Memory B cell (primary cell): Measurements from ENCODE around the gene GGT1.

Experiments
- ATAC-seq: fragments of 150-1000 bp; cut with Tn5 transposase; 2 replicates; pipeline ENCODE4 v1.10.0; 2021; ENCODE audit warnings: low read depth, mild to moderate bottlenecking, moderate library complexity
- DNase-seq, 2 donors: peaks; one replicate each; pipeline ENCODE4 v3.0.0; 2022; ENCODE audit warnings: low spot score in 2 of 2
- H3K27ac Mint-ChIP-seq: one replicate; pipeline ENCODE4 v1.8.0; 2022; ENCODE audit warnings: mild to moderate bottlenecking, moderate library complexity, mixed read lengths
- H3K27me3 Mint-ChIP-seq: one replicate; pipeline ENCODE4 v1.8.0; 2022; ENCODE audit warnings: mixed read lengths
- H3K36me3 Mint-ChIP-seq: one replicate; pipeline ENCODE4 v1.8.0; 2022; ENCODE audit warnings: mild to moderate bottlenecking, mixed read lengths
- H3K4me1 Mint-ChIP-seq: one replicate; pipeline ENCODE4 v1.8.0; 2022; ENCODE audit warnings: mixed read lengths
- H3K4me3 Mint-ChIP-seq: one replicate; pipeline ENCODE4 v1.8.0; 2022; ENCODE audit warnings: mild to moderate bottlenecking, moderate library complexity, mixed read lengths
- H3K9me3 Mint-ChIP-seq: one replicate; pipeline ENCODE4 v1.8.0; 2022; ENCODE audit warnings: mixed read lengths

GGT1 gene

DNA sequence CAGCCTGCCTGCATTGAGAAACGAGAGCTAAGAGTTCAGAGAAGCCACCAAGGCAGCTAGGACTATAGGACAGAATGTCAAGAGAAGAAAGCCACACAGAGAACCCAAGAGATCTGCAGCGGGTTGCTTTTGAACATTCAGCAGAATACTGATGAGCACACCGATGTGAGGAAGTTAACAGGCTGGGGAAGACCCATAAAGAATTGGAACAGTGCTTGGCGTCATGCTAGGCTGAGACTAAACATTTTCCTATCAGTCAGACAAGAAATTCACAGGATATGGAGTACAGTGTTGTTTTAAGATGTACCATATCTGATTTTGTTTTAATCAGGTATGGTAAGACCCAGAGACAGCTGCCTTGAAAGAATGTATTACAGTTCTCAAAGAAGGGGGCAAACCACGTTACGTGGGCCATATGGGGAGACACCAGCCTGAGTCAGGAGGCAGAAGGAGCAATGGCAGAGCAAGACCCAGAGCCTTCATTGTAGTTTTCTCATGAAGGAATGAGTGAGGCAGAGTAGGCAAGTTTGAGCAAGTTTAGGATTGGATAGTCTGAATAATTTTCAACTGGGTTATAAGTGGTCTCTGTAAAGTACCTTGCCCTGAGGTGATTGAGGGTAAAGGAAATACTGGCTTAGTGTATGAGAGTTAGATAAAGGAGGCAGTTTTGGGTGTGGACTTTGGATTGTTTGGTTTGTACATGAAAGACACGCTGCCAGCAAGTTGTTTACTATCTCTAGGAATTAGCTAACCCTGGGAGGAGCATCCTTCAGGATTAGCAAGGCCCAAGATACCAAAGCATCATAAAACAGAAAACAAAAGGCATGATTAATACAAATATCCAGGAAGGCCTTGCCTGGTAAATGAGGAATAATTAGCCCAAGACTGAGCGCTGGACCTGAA lies 24.4 kb upstream of the GGT1 start:
- no peaks in the 10 kb centered on the region for H3K27me3 Mint-ChIP-seq
- no peaks in the 10 kb centered on the region for H3K9me3 Mint-ChIP-seq
- ATAC-seq (no peak), DNase-seq (no peak)
- peaks cover 16% of the 10 kb centered on the region for H3K36me3 Mint-ChIP-seq
- peaks cover 3% of the 10 kb centered on the region for H3K4me1 Mint-ChIP-seq
- H3K27ac Mint-ChIP-seq, result peak overlapping the region; percentile 72
- H3K4me3 Mint-ChIP-seq, result no peak overlapping the region

DNA sequence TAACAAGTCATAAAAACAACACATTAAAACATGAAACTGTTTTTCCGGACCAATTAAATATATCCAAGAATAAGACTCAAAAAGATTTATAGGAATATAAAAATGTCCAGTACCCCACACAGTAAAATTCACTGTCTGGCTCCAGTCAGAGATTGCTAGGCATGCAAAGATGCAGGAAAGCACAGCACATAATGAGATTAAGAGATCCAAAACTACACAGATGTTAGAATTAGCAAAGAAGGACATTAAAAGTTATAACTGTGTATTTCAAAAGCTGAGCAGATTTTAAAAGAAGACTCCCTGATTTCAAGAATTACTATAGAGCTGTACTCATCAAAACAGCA lies 23.8 kb upstream of the GGT1 start:
- no peak for ATAC-seq
- H3K27me3 Mint-ChIP-seq, result no peaks in the 10 kb centered on the region

DNA sequence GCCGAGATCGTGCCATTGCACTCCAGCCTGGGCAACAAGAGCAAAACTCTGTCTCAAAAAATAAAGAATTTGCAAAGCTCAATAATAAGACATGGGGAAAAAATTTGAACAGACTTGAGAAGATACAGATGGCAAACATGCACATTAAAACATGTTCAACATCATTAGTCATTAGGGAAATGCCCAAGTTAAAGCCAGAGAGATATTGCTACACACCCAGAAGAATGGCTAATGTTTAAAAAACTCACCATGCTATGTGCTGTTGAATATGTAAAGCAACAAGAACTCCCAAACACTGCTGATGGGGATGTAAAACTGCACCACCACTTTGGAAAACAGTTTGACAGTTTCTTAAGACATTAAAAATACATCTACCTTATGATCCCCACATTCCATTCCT lies 22.7 kb upstream of the GGT1 start:
- no peak for DNase-seq
- H3K27ac Mint-ChIP-seq, result peak overlapping the region; percentile 31

More for the DNA sequence above, 23.8 kb upstream of the GGT1 start:
- peaks cover 3% of the 10 kb centered on the region for H3K4me1 Mint-ChIP-seq
- DNase-seq, result no peak
- H3K27ac Mint-ChIP-seq, result no peak overlapping the region
- no peak overlapping the region for H3K4me3 Mint-ChIP-seq
- H3K36me3 Mint-ChIP-seq, result peaks cover 16% of the 10 kb centered on the region
- no peaks in the 10 kb centered on the region for H3K9me3 Mint-ChIP-seq

DNA sequence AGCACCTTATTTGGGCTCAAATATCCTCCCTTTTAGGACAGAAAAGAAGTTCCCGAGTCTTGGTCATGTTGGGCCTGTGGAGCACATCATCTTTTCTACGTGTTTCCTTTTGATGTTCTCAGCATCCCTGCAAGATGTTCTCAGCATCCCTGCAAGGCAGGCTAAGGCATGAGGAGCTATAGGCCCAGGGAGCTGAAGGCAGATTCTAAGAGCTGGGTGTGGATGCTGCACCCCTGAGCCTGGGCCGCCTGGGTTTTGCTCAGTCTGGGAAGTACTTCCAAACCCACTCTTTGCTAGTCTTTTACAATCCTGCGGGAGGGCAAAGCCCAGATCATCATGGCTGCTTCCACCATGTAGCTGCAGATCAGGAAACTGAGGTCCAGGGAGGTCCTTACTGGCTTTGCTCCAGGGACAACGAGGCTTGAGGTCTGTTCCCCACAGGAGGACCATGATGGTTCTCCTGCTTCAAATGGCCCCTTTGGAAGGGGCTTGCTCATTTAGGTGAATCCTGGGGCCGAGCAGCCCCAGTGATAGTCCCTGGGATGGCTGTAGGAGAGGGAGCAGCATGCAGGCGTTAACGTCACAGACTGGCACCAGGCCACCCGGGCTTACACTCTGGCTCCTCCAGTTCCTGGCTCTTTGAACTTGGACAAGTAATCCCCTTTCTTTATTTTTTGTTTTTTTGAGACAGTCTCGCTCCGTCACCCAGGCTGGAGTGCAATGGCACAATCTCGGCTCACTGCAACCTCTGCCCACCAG lies 20.8 kb upstream of the GGT1 start:
- H3K9me3 Mint-ChIP-seq, result no peaks in the 10 kb centered on the region
- no peak overlapping the region for H3K4me3 Mint-ChIP-seq
- no peak overlapping the region for H3K27ac Mint-ChIP-seq
- H3K4me1 Mint-ChIP-seq, result peaks cover 3% of the 10 kb centered on the region
- DNase-seq, result no peak
- no peaks in the 10 kb centered on the region for H3K27me3 Mint-ChIP-seq
- peaks cover 5% of the 10 kb centered on the region for H3K36me3 Mint-ChIP-seq
- no peak for ATAC-seq

More for the DNA sequence above, 22.7 kb upstream of the GGT1 start:
- peaks cover 3% of the 10 kb centered on the region for H3K4me1 Mint-ChIP-seq
- H3K27me3 Mint-ChIP-seq, result no peaks in the 10 kb centered on the region
- no peak for ATAC-seq
- peaks cover 8% of the 10 kb centered on the region for H3K36me3 Mint-ChIP-seq
- H3K9me3 Mint-ChIP-seq, result no peaks in the 10 kb centered on the region
- H3K4me3 Mint-ChIP-seq, result no peak overlapping the region

DNA sequence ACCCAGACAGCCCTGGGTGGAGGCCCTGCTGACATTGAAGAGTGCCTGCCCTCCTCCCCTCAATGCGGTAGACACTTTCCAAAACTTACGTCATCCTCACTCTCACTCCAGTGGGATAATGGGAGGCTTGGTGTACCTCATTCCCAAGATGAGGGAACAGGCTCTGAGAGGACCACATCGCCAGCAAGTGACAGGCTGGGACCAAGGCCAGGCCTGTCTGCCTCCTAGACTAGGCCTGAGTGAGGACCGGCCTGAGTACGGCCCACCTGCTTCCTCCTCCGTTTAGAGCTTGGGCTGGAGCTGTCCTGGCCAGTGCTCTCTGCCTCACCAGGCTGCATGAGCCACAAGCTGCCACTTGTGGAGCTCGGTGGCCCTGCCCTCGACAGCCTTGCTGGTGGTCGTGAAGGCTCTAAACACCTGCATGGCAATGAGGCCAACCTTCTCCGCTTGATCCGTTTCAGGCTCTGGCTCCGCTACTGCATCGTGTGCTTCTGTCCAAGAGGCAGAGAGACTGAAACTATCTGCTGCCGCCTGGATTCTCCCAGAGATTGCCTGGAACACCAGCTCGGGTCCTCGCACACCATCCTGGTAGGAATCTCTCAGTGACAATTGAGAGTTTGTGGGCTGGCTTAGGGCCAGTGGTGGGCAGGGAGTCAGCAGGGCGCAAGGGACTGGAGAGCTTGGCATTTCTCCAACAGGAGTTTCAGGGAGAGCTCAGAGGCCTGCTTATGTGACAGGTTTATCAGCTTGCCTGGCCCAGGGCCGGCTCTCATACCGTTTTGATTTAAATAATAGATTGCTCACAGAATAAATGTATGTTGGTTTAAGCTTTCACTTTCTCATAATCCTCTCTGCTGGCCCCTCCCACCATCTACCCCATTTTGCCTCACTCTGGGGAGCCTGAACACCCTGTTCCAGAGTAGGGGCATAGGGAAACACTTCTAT lies 19.5 kb upstream of the GGT1 start:
- Mint-ChIP-seq H3K4me3 (no peak overlapping the region), H3K27ac (no peak overlapping the region)
- no peak for ATAC-seq

DNA sequence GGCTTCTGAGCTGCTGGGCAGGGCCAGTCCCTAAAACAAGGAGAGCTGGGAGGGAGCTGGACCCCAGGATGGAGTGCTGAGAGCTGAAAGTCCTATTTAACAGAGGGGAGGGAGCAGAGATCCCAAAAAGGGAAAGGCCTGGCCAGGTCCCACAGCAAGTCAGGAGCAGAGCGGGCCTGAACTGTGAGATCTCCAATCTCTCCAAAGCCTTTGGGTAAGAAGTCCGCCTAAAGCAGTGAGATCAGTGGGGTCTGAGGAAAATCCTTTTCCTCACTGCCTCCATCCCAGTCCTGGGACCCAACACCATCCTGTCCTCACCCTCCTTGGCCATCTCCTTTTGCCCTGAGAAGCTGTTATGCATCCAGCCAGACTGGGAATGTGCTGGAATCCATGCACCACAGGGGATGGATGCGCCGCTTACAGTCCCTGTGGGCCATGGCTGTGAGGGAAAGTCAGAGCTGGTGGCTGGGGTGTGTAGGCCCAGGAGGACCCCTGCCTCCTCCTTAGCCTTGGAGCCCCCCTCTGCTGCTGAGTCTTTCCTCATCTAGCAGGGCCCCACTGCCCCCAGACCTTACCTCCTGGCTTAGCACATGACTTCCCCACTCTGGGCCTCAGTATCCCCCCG lies 18.7 kb upstream of the GGT1 start:
- H3K36me3 Mint-ChIP-seq, result no peaks in the 10 kb centered on the region
- ATAC-seq (no peak), DNase-seq (no peak)
- no peaks in the 10 kb centered on the region for H3K27me3 Mint-ChIP-seq
- H3K27ac Mint-ChIP-seq, result no peak overlapping the region
- H3K4me3 Mint-ChIP-seq, result no peak overlapping the region
- H3K4me1 Mint-ChIP-seq, result no peaks in the 10 kb centered on the region
- H3K9me3 Mint-ChIP-seq, result no peaks in the 10 kb centered on the region

More for the DNA sequence above, 19.5 kb upstream of the GGT1 start:
- H3K4me1 Mint-ChIP-seq, result peaks cover 2% of the 10 kb centered on the region
- H3K27me3 Mint-ChIP-seq, result no peaks in the 10 kb centered on the region
- H3K36me3 Mint-ChIP-seq, result peaks cover 3% of the 10 kb centered on the region
- no peaks in the 10 kb centered on the region for H3K9me3 Mint-ChIP-seq
- DNase-seq, result no peak

DNA sequence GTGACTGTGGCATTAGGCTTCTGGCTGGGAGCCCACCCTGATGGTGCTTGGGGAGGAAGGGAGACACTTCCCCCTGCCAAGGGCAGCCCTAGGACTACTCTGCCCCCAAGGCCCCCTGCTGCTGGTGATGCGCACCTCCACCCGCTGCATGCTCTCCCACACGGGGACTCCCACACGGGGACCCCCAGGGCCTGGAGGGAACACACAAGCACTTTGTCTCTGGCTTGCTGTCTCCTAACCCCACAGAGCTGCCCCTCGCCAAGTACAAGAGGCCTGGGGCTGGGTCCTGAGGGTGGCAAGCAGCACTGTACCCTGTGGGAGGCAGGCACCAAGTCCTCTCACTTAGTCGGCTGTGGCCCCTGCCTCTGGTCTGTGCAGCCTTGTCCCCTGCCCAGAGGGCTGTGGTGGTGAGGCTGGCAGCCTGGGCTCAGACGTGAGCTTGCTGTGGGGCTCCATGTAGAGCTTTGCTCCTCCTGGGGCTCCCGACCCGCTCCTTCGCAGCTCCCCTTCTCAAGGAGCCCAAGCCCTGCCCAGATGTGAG lies 18.1 kb upstream of the GGT1 start:
- Mint-ChIP-seq H3K27ac (no peak overlapping the region), H3K27me3 (no peaks in the 10 kb centered on the region), H3K36me3 (no peaks in the 10 kb centered on the region), H3K4me3 (no peak overlapping the region), H3K9me3 (no peaks in the 10 kb centered on the region), H3K4me1 (no peaks in the 10 kb centered on the region)
- ATAC-seq (no peak), DNase-seq (no peak)

DNA sequence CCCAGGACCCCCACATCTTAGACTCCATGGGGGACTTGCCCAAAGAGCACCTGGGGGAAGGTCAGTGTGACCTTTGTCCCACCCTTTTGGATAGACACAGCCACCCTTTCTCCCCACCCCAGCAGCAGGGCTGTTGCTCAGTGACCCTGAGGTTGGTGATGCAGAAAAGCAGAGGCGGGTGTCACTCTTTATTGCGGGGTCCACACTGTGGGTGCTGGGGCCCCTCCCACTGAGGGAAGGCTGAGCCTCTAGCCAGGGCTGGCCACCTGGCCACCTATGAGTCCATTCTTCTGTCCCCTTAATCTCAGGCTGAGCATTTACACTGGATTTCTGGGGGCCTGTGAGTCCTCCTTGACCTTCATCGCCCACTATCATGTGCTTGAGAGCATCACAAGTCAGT lies 17.5 kb upstream of the GGT1 start:
- H3K9me3 Mint-ChIP-seq, result no peaks in the 10 kb centered on the region
- no peak overlapping the region for H3K4me3 Mint-ChIP-seq
- H3K4me1 Mint-ChIP-seq, result no peaks in the 10 kb centered on the region
- ATAC-seq, result no peak
- no peak for DNase-seq
- no peaks in the 10 kb centered on the region for H3K36me3 Mint-ChIP-seq
- no peaks in the 10 kb centered on the region for H3K27me3 Mint-ChIP-seq
- H3K27ac Mint-ChIP-seq, result no peak overlapping the region

DNA sequence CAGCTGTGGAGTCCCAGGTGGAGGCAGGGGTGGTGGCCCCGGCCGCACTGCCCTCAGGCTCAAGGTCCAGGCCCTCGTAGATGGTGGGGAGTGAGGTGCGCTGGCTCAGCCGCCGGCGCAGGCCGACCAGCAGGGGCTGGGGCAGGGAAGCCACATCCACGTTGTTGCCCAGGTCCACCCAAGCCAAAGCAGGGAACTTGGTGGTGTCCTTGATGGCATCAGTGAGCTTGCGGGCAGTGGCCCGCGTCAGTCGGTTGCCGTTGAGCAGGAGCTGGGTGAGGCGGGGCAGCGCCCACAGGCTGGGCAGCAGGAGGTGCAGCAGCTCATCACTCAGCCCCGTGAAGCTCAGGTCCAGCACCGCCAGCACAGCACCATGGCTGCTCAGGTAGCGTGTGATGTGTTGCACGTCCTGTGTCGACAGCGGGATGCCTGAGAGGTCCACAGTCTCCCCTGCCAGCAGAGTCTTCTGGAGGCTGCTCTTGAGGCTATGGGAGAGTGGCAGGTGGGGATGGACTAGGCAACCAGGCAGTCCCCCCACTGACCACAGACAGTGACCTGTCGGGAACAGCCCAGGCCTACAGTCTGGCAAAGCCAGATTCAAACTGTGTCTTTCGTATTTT lies 17.0 kb upstream of the GGT1 start:
- Mint-ChIP-seq H3K36me3 (no peaks in the 10 kb centered on the region), H3K27ac (no peak overlapping the region), H3K4me3 (no peak overlapping the region), H3K27me3 (no peaks in the 10 kb centered on the region), H3K4me1 (no peaks in the 10 kb centered on the region), H3K9me3 (no peaks in the 10 kb centered on the region)
- DNase-seq (no peak), ATAC-seq (no peak)

DNA sequence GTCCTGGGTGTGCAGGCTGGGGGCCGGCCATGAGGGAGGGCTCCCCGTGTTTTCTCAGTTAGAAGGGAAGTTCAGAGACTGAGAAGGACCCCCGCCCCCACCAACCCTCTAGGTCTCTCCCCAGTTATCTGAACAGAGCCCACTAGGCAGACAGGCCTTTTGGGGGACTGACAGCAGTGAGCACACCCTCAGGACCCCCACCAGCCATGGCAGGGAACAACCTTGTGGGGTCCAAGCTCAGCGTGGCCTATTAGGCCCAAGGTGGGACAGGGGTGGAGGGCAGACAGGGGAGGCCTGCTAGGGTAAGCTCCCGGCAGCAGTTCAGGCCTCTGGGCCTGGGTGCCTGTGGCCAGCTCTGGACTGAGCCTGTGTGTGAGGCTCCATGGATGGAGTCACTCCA lies 15.7 kb upstream of the GGT1 start:
- H3K27ac Mint-ChIP-seq, result no peak overlapping the region

DNA sequence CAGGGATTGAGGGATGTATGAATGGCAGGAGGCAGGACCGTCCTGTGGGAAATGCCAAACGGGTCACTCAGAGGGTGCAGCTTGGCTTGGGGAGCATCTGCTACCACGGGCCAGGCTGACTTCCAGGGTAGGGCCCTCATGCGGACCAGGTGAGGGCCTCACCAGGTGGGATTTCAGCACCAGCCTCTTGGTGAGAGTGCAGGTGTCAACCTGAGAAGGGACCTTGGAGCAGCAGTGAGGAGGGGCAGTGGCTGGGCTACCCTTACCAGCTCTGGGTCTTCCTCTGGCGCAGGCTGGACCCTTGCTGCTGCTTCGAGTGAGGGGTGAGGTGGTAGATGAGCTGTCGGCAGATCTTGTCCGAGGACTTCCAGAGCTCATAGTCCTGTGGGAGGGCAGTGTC lies 15.0 kb upstream of the GGT1 start:
- Mint-ChIP-seq H3K9me3 (no peaks in the 10 kb centered on the region), H3K4me3 (no peak overlapping the region), H3K27me3 (no peaks in the 10 kb centered on the region), H3K4me1 (peaks cover 2% of the 10 kb centered on the region), H3K36me3 (no peaks in the 10 kb centered on the region), H3K27ac (no peak overlapping the region)
- DNase-seq (no peak), ATAC-seq (no peak)

More for the DNA sequence above, 15.7 kb upstream of the GGT1 start:
- H3K27me3 Mint-ChIP-seq, result no peaks in the 10 kb centered on the region
- peaks cover under 1% of the 10 kb centered on the region for H3K4me1 Mint-ChIP-seq
- DNase-seq, result no peak
- no peak for ATAC-seq
- no peaks in the 10 kb centered on the region for H3K9me3 Mint-ChIP-seq
- H3K36me3 Mint-ChIP-seq, result no peaks in the 10 kb centered on the region
- H3K4me3 Mint-ChIP-seq, result no peak overlapping the region

DNA sequence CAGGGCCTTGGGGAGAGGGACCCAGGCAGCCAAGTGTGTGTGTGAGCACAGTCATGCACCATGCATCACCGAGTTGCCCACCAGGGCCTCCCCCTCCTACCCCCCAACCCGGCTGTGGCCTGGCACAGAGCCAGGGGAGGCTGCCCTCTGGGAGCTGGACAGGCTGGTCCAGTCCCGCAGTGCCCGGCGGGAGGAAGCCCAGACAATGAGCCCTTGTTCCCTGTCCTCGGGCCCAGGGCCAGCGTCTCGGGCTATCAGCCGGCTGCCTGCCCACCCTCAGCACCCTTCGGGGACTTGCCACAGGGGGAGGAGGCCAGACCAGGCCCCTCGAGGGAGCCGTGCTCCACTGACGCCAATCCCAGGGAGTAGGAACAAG lies 14.6 kb upstream of the GGT1 start:
- no peaks in the 10 kb centered on the region for H3K9me3 Mint-ChIP-seq
- H3K4me1 Mint-ChIP-seq, result peaks cover 2% of the 10 kb centered on the region
- ATAC-seq (no peak), DNase-seq (no peak)
- H3K27me3 Mint-ChIP-seq, result no peaks in the 10 kb centered on the region
- no peaks in the 10 kb centered on the region for H3K36me3 Mint-ChIP-seq
- no peak overlapping the region for H3K4me3 Mint-ChIP-seq
- H3K27ac Mint-ChIP-seq, result no peak overlapping the region
